ENCODE data around the gene KIF2A. TPM values are rescaled to one million over a fixed set of nuclear protein-coding genes. Genes with fewer than 3 reads are reported as not detected.

Gene KIF2A
- total RNA-seq, 1 experiment from 2014 or later, result 86.1 TPM

- Mint-ChIP-seq H3K4me1 (no peaks in the 10 kb centered on the region), H3K4me3 (no peak overlapping the region), H3K36me3 (ENCODE audit: insufficient read depth in 1 of 3, low read depth in 3 of 3) (no peaks in the 10 kb centered on the region; a peak in 1 of 7 replicates), H3K27me3 (ENCODE audit: low read depth) (peaks cover 23% of the 10 kb centered on the region), H3K9me3 (no peaks in the 10 kb centered on the region), H3K27ac (no peak overlapping the region)
- Histone ChIP-seq H3K9ac (ENCODE audit: extremely low read depth, insufficient read length, low read length) (no peak overlapping the region), H2BK12ac (ENCODE audit: insufficient read length, low read depth, low read length) (no peak overlapping the region), H3K27ac (ENCODE audit: insufficient read length, low read depth, low read length) (no peak overlapping the region), H3K4me2 (ENCODE audit: insufficient read depth, insufficient read length, low read length) (no peak overlapping the region), H4K91ac (ENCODE audit: insufficient read length, low read depth, low read length) (no peak overlapping the region), H3K23ac (ENCODE audit: insufficient read length, low read depth, low read length) (no peak overlapping the region), H3K18ac (ENCODE audit: insufficient read length, low read depth, low read length) (no peak overlapping the region), H3K79me1 (ENCODE audit: insufficient read depth, low read depth, low read length, poor library complexity, severe bottlenecking) (no peaks in the 10 kb centered on the region), H2AK5ac (ENCODE audit: insufficient read length, low read length) (no peak overlapping the region), H3K4ac (ENCODE audit: low read depth, low read length) (no peak overlapping the region), H3K56ac (ENCODE audit: insufficient read length, low read depth, low read length) (no peak overlapping the region), H3K4me1 (ENCODE audit: insufficient read depth, low read length) (no peaks in the 10 kb centered on the region), H4K20me1 (ENCODE audit: control insufficient read depth, insufficient read depth, insufficient read length) (no peaks in the 10 kb centered on the region), H3K27me3 (ENCODE audit: insufficient read depth, low read length) (no peaks in the 10 kb centered on the region), H2BK5ac (ENCODE audit: insufficient read length, low read length) (no peak overlapping the region), H2BK120ac (ENCODE audit: low read depth, low read length, poor library complexity, severe bottlenecking) (no peak overlapping the region), H3K14ac (ENCODE audit: insufficient read depth, low read length) (no peak overlapping the region), H4K5ac (ENCODE audit: insufficient read length, low read depth, low read length) (no peak overlapping the region), H3K9me3 (ENCODE audit: control insufficient read depth, low read depth, low read length) (no peaks in the 10 kb centered on the region), H2AFZ (ENCODE audit: low read length) (no peak overlapping the region), H3K79me2 (ENCODE audit: insufficient read depth, low read length) (no peaks in the 10 kb centered on the region), H2BK20ac (ENCODE audit: low read depth, low read length, poor library complexity, severe bottlenecking) (no peak overlapping the region), H4K8ac (replicated peaks; ENCODE audit: insufficient read length, low read depth, low read length) (no peak overlapping the region), H2BK15ac (ENCODE audit: low read depth, low read length) (no peak overlapping the region), H3K23me2 (ENCODE audit: insufficient read length, low read depth, low read length, poor library complexity, severe bottlenecking) (no peaks in the 10 kb centered on the region), H3T11ph (ENCODE audit: low read length) (no peak overlapping the region)
- no peak for DNase-seq
- no CpG with 5 or more reads among the region's 1 CpG for WGBS (ENCODE audit: extremely low coverage, insufficient read length, low lambda C conversion rate)
- no peak for TF ChIP-seq CTCF (conservative IDR thresholded peaks at IDR 0.05)
These were observed 6.4 kb upstream of the KIF2A start for GRCh38 chr5:62299600-62299999.

Measured in H9 (cell line).